SK-N-MC (cell line): ENCODE measurements around the gene ZNF316.

Source experiments
- DNase-seq: peaks from one replicate; pipeline ENCODE4 v3.0.0-alpha.2; 2011; ENCODE audit warnings: low read depth, low spot score
- H3K27ac ChIP-seq: fragments of 200-600 bp; sonication (generic); 2 replicates; pipeline ENCODE4 v1.5.1; 2016; ENCODE audit warnings: mixed run types
- H3K36me3 ChIP-seq: fragments of 200-600 bp; sonication (generic); 2 replicates; pipeline ENCODE4 v1.6.1; 2017; ENCODE audit warnings: antibody characterized with exemption, low read length, mixed read lengths; ENCODE audit not compliant: insufficient read depth
- H3K4me3 ChIP-seq: fragments of 200-600 bp; sonication (generic); 2 replicates; pipeline ENCODE4 v1.5.1; 2016
- H3K9ac ChIP-seq: fragments of 200-600 bp; sonication (generic); 2 replicates; pipeline ENCODE4 v1.8.0; 2017; ENCODE audit warnings: mixed run types, mixed read lengths; ENCODE audit not compliant: insufficient read length
- H3K9me3 ChIP-seq: fragments of 200-600 bp; sonication (generic); 2 replicates; pipeline ENCODE4 v1.6.1; 2017; ENCODE audit warnings: low read depth, mild to moderate bottlenecking, antibody characterized with exemption, low read length, moderate library complexity, mixed read lengths
- EZH2 ChIP-seq: fragments of 200-600 bp; sonication (generic); IDR thresholded peaks from one replicate; pipeline ENCODE4 v1.6.1; 2017; ENCODE audit warnings: antibody characterized with exemption
- FOXP2 ChIP-seq: optimal IDR thresholded peaks from 2 replicates; pipeline ENCODE3; 2011; ENCODE audit warnings: mild to moderate bottlenecking, moderate library complexity; ENCODE audit not compliant: insufficient read depth; ENCODE audit errors: extremely low read length, control extremely low read depth
- POLR2AphosphoS5 ChIP-seq: IDR thresholded peaks from 2 replicates; pipeline ENCODE4 v1.6.1; 2012; ENCODE audit warnings: mild to moderate bottlenecking, low read depth, low read length, borderline replicate concordance

Gene ZNF316

GRCh38 chr7:6618621-6619020, 18.5 kb upstream of the ZNF316 start:
- no peaks in the 10 kb centered on the region for H3K9me3 ChIP-seq
- H3K36me3 ChIP-seq = no peaks in the 10 kb centered on the region
- H3K4me3 ChIP-seq = no peak overlapping the region
- H3K9ac ChIP-seq = no peak overlapping the region
- TF ChIP-seq EZH2 = no peak
- TF ChIP-seq POLR2AphosphoS5 = no peak
- no peak for TF ChIP-seq FOXP2
- no peak overlapping the region for H3K27ac ChIP-seq
- DNase-seq = no peak

GRCh38 chr7:6619961-6620360, 17.2 kb upstream of the ZNF316 start:
- no peak overlapping the region for H3K9ac ChIP-seq
- H3K9me3 ChIP-seq = no peaks in the 10 kb centered on the region
- no peak for DNase-seq
- H3K27ac ChIP-seq = no peak overlapping the region
- no peak overlapping the region for H3K4me3 ChIP-seq
- no peaks in the 10 kb centered on the region for H3K36me3 ChIP-seq
- TF ChIP-seq EZH2 = no peak
- TF ChIP-seq FOXP2 = no peak
- TF ChIP-seq POLR2AphosphoS5 = no peak

GRCh38 chr7:6621195-6622133, 15.7 kb upstream of the ZNF316 start:
- H3K27ac ChIP-seq = no peak overlapping the region
- H3K9me3 ChIP-seq = no peaks in the 10 kb centered on the region
- H3K4me3 ChIP-seq = no peak overlapping the region
- no peak overlapping the region for H3K9ac ChIP-seq
- no peak for TF ChIP-seq FOXP2
- TF ChIP-seq POLR2AphosphoS5 = no peak
- TF ChIP-seq EZH2 = no peak
- H3K36me3 ChIP-seq = no peaks in the 10 kb centered on the region
- no peak for DNase-seq

- Histone ChIP-seq H3K9me3 (no peaks in the 10 kb centered on the region), H3K4me3 (no peak overlapping the region), H3K9ac (no peak overlapping the region), H3K36me3 (no peaks in the 10 kb centered on the region), H3K27ac (no peak overlapping the region)
- TF ChIP-seq POLR2AphosphoS5 (no peak), FOXP2 (no peak), EZH2 (no peak)
- DNase-seq = no peak
Observed at GRCh38 chr7:6622134-6622710, 14.9 kb upstream of the ZNF316 start.

- no peak for TF ChIP-seq EZH2
- TF ChIP-seq FOXP2 = no peak
- TF ChIP-seq POLR2AphosphoS5 = no peak
- no peak overlapping the region for H3K4me3 ChIP-seq
- H3K9me3 ChIP-seq = no peaks in the 10 kb centered on the region
- DNase-seq = no peak
- H3K27ac ChIP-seq = no peak overlapping the region
- no peak overlapping the region for H3K9ac ChIP-seq
- H3K36me3 ChIP-seq = no peaks in the 10 kb centered on the region
Observed at GRCh38 chr7:6623589-6624245, 13.4 kb upstream of the ZNF316 start.

GRCh38 chr7:6624246-6624611, 12.9 kb upstream of the ZNF316 start:
- H3K36me3 ChIP-seq = no peaks in the 10 kb centered on the region
- H3K9me3 ChIP-seq = no peaks in the 10 kb centered on the region
- no peak overlapping the region for H3K9ac ChIP-seq
- no peak overlapping the region for H3K27ac ChIP-seq
- TF ChIP-seq EZH2 = no peak
- TF ChIP-seq FOXP2 = no peak
- TF ChIP-seq POLR2AphosphoS5 = no peak
- no peak for DNase-seq
- H3K4me3 ChIP-seq = no peak overlapping the region

GRCh38 chr7:6628045-6628444, 9.1 kb upstream of the ZNF316 start:
- no peak for TF ChIP-seq POLR2AphosphoS5
- TF ChIP-seq FOXP2 = no peak
- TF ChIP-seq EZH2 = no peak
- Histone ChIP-seq H3K9me3 (no peaks in the 10 kb centered on the region), H3K36me3 (no peaks in the 10 kb centered on the region), H3K27ac (no peak overlapping the region), H3K9ac (no peak overlapping the region), H3K4me3 (no peak overlapping the region)
- no peak for DNase-seq

- Histone ChIP-seq H3K36me3 (no peaks in the 10 kb centered on the region), H3K9me3 (no peaks in the 10 kb centered on the region), H3K4me3 (no peak overlapping the region), H3K9ac (no peak overlapping the region), H3K27ac (no peak overlapping the region)
- no peak for DNase-seq
- TF ChIP-seq FOXP2 = no peak
- TF ChIP-seq EZH2 = no peak
- no peak for TF ChIP-seq POLR2AphosphoS5
Observed at GRCh38 chr7:6630007-6630849, 6.9 kb upstream of the ZNF316 start.
